Measurements from ENCODE around the gene TBC1D22B. TPM values are rescaled to one million over a fixed set of nuclear protein-coding genes. Genes with fewer than 3 reads are reported as not detected.
A peak's percentile ranks its signal among the peaks of the same experiment; 100 is the strongest.

Gene TBC1D22B
- total and polyA plus RNA-seq, 7 donors: 4.3 to 25.6 (median 9.0) TPM

GRCh38 chr6:37315157-37315515 lies 57.6 kb downstream of the TBC1D22B start:
- DNase-seq (no peak), ATAC-seq (peak; percentile 5 to 39 (median 16))
- no peak overlapping the region for H3K27ac ChIP-seq
- no peaks in the 10 kb centered on the region for H3K9me3 ChIP-seq
- intact Hi-C loops (cut with DNase I): no loop called here
- peaks cover 3 to 80% of the 10 kb centered on the region in 2 donors for H3K36me3 ChIP-seq (ENCODE audit: insufficient read depth in 1 of 2, low read depth in 1 of 2)
- H3K4me3 ChIP-seq: no peak overlapping the region
- no peaks in the 10 kb centered on the region for H3K4me1 ChIP-seq
- 83 to 90% (median 89%) methylated on average over 7 of the region's 7 CpGs for WGBS, 3 donors
- no peaks in the 10 kb centered on the region for H3K27me3 ChIP-seq (ENCODE audit: insufficient read depth in 3 of 3, low read length in 2 of 3)
- TF ChIP-seq CTCF (IDR thresholded peaks at IDR 0.05): no peak

- no peak for TF ChIP-seq CTCF (IDR thresholded peaks at IDR 0.05)
- 92 to 96% (median 94%) methylated on average over 7 of the region's 7 CpGs for WGBS, 3 donors
- Histone ChIP-seq H3K4me1 (no peaks in the 10 kb centered on the region), H3K27me3 (ENCODE audit: insufficient read depth in 3 of 3, low read length in 2 of 3) (no peaks in the 10 kb centered on the region), H3K4me3 (no peak overlapping the region), H3K27ac (no peak overlapping the region), H3K36me3 (ENCODE audit: insufficient read depth in 1 of 2, low read depth in 1 of 2) (peaks cover 3 to 89% of the 10 kb centered on the region in 2 donors), H3K9me3 (no peaks in the 10 kb centered on the region)
- intact Hi-C loops (cut with DNase I): no loop called here
- DNase-seq (no peak), ATAC-seq (no peak)
These were observed 58.5 kb downstream of the TBC1D22B start for GRCh38 chr6:37316071-37316470.

- H3K27me3 ChIP-seq (ENCODE audit: insufficient read depth in 3 of 3, low read length in 2 of 3): no peaks in the 10 kb centered on the region
- H3K9me3 ChIP-seq: no peaks in the 10 kb centered on the region
- intact Hi-C loops (cut with DNase I): no loop called here
- no peaks in the 10 kb centered on the region for H3K4me1 ChIP-seq
- ATAC-seq (no peak), DNase-seq (no peak)
- WGBS, 3 donors: 91 to 93% (median 92%) methylated on average over 5 of the region's 5 CpGs
- no peak overlapping the region for H3K4me3 ChIP-seq
- H3K27ac ChIP-seq: no peak overlapping the region
- TF ChIP-seq CTCF (IDR thresholded peaks at IDR 0.05): no peak
- peaks cover 3 to 100% of the 10 kb centered on the region in 2 donors for H3K36me3 ChIP-seq (ENCODE audit: insufficient read depth in 1 of 2, low read depth in 1 of 2)
These were observed 59.9 kb downstream of the TBC1D22B start for GRCh38 chr6:37317312-37318038.

DNA sequence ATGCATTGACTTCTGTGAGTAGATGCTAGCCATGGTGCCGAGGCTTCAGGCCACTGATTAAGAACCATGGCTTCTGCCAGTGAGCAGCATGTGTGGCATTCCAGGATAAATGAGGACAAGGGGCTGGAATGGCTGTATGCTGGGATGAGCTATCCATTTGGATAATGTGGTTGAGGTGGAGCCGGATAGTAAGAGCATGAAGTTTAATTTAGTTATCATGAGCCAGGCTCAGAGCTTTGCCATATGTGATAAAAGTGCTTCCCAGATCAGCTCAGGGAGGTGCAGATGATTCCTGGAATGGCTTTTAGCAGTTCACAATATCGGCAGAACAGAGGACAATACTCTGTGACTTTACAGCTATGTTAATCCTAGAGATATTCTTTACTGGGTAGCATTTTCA lies 61.6 kb downstream of the TBC1D22B start:
- H3K27ac ChIP-seq: no peak overlapping the region
- TF ChIP-seq CTCF (IDR thresholded peaks at IDR 0.05): no peak
- WGBS, 3 donors: 75 to 84% (median 78%) methylated on average over 3 of the region's 3 CpGs
- peaks cover 0 to 93% of the 10 kb centered on the region in 2 donors for H3K36me3 ChIP-seq (ENCODE audit: insufficient read depth in 1 of 2, low read depth in 1 of 2)
- no peak overlapping the region for H3K4me3 ChIP-seq
- no peaks in the 10 kb centered on the region for H3K27me3 ChIP-seq (ENCODE audit: insufficient read depth in 3 of 3, low read length in 2 of 3)
- no peak for ATAC-seq
- no peaks in the 10 kb centered on the region for H3K9me3 ChIP-seq
- intact Hi-C loops (cut with DNase I): no loop called here
- H3K4me1 ChIP-seq: peaks cover 4% of the 10 kb centered on the region
- DNase-seq: no peak

Measured in psoas muscle (tissue), 8 donors.